GM10266 (cell line): Measurements from ENCODE around the gene FZD2.
"Not testable (repeated sequence)": the region's sequence is repeated elsewhere in the genome, so short reads cannot be mapped to it uniquely, and the experiment has no call there.

Source experiments
- DNase-seq: peaks from one replicate; pipeline ENCODE4 v3.0.0; 2012; ENCODE audit errors: extremely low spot score
- TF ChIP-seq, protein P1 (sequence below): IDR thresholded peaks from 2 replicates; pipeline ENCODE4 v1.5.1; 2012; ENCODE audit warnings: mild to moderate bottlenecking, low read depth; ENCODE audit not compliant: control insufficient read depth, insufficient read depth; ENCODE audit errors: missing control alignments

FZD2 gene

GRCh38 chr17:44558710-44559633 is 1.7 kb downstream of the FZD2 start:
- no peak for DNase-seq
- TF ChIP-seq, protein P1, sequence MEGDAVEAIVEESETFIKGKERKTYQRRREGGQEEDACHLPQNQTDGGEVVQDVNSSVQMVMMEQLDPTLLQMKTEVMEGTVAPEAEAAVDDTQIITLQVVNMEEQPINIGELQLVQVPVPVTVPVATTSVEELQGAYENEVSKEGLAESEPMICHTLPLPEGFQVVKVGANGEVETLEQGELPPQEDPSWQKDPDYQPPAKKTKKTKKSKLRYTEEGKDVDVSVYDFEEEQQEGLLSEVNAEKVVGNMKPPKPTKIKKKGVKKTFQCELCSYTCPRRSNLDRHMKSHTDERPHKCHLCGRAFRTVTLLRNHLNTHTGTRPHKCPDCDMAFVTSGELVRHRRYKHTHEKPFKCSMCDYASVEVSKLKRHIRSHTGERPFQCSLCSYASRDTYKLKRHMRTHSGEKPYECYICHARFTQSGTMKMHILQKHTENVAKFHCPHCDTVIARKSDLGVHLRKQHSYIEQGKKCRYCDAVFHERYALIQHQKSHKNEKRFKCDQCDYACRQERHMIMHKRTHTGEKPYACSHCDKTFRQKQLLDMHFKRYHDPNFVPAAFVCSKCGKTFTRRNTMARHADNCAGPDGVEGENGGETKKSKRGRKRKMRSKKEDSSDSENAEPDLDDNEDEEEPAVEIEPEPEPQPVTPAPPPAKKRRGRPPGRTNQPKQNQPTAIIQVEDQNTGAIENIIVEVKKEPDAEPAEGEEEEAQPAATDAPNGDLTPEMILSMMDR: no peak

GRCh38 chr17:44559634-44560554 is 2.6 kb downstream of the FZD2 start:
- TF ChIP-seq, protein P1: no peak
- DNase-seq: no peak

DNA sequence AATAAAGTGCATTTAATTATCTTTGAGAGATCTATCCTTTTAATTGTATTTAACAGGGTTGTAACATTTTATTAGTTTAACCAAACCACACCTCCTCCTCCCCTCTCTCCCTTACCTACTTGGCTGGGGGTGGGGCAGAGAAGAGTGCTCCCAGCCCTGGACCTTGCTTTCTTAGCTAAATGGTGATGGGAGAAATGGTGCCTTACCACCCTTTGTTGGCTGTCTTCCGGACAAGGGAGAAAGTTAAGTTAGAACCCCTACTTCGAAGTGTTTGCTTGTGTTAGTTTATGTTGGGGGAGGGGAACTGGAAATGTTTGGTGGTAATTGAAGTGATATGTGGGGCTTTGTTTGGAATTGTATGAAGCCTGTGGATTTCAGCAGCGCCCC is 3.9 kb downstream of the FZD2 start:
- TF ChIP-seq, protein P1: no peak
- DNase-seq: no peak

- DNase-seq: no peak
- TF ChIP-seq, protein P1: no peak
These were observed 7.1 kb downstream of the FZD2 start for GRCh38 chr17:44564429-44564828.

DNA sequence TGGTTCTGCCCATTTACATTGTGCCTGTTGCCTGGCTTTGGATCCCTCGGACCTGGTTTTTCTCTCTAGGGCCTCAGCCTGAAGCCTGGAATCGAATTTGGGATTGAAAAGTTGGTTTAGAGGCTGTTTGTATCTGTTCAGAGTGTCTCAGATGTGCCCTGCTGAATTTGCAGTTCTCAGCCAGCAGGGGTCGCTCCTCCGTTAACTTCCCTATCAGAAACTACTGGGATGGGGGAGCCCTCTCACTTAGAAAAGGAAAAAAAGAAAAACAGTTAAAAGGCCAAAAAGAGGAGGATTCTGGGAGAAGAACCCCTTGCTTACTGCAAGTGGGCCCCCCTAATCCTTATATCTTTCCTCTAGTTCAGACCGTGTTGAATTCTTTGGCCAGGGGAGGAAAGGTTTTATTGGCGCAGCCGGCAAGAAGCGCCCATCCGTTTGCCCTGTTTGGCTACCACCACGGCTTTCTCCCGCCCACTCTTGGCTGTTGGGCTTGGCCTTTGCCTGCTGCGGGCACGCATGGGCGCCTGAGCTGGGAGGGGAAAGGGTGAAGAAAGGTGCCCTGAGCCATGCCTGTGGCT is 8.7 kb downstream of the FZD2 start:
- TF ChIP-seq, protein P1: no peak
- DNase-seq: no peak

GRCh38 chr17:44568311-44568944 is 11.1 kb downstream of the FZD2 start:
- DNase-seq: not testable (repeated sequence)

DNA sequence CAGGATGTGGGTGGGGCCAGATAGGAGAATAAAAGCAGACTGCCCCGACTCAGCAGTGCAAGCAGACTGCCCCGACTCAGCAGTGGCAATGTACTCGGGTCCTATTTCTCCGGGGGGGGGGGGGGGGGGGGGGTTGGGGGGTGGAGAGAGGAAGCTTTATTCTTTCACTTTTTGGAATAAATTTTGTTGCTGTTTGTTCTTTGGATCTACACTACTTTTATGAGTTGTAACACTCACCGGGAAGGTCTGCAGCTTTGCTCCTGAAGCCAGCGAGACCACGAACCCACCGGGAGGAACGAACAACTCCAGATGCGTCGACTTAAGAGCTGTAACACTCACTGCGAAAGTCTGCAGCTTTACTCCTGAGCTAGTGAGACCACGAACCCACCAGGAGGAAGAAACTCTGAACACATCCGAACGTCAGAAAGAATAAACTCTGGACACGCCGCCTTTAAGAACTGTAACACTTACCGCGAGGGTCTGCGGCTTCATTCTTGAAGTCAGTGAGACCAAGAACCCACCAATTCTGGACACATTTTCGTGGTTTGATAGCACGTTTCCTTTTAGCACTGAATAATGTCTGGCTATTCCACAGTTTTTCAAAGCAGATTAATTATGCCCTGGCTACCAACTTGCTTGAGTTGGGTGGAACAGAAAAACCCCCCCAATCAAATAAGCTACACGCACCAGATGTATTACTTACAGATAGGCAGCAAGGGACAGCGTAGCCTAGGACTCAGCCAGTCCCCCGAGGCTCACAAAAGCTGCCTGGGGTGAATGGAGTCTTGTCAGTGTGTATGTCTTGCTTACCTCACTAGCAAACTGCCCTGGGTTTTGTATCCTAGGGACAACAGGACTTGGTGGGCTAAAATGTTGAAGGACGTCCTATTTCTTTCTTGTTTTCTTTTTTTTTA is 11.9 kb downstream of the FZD2 start:
- DNase-seq: no peak
- TF ChIP-seq, protein P1: no peak
